NCI-H2227 treated with DMSO at 0.1 percent for 48 hours (cell line): Measurements from ENCODE around the gene WNK3.

Experiments
- DNase-seq: peaks from one replicate; lab custom pipeline; 2025; lab: John Stamatoyannopoulos, UW

Gene WNK3

GRCh38 chrX:54238588-54238987 is 119.3 kb downstream of the WNK3 start:
- DNase-seq, result no peak

GRCh38 chrX:54237014-54237413 is 120.8 kb downstream of the WNK3 start:
- no peak for DNase-seq

- no peak for DNase-seq
Observed at GRCh38 chrX:54230435-54231148, 127.3 kb downstream of the WNK3 start.

- DNase-seq, result no peak
Observed at GRCh38 chrX:54223581-54223980, 134.3 kb downstream of the WNK3 start.

DNA sequence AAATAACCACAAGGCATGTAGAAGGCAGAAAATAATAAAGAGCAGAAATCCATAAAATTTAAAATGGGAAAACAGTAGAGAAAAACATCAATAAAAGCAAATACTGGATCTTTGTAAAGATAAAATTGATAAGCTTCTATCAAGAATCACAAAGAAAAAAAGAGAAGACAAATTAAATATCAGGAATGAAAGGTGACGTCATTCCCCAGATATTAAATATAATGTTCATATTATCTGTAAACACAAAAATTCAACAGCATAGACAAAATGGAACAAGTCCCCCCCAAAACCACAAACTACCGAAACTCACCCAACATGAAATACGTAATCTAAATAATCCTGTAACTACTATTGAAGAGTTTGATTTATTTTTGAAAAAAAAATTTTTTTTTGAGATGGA is 144.2 kb downstream of the WNK3 start:
- DNase-seq, result no peak

GRCh38 chrX:54208531-54208930 is 149.3 kb downstream of the WNK3 start:
- DNase-seq, result no peak

GRCh38 chrX:54198262-54198661 is 159.6 kb downstream of the WNK3 start:
- DNase-seq, result no peak

GRCh38 chrX:54194982-54195588 is 162.8 kb downstream of the WNK3 start:
- no peak for DNase-seq

DNA sequence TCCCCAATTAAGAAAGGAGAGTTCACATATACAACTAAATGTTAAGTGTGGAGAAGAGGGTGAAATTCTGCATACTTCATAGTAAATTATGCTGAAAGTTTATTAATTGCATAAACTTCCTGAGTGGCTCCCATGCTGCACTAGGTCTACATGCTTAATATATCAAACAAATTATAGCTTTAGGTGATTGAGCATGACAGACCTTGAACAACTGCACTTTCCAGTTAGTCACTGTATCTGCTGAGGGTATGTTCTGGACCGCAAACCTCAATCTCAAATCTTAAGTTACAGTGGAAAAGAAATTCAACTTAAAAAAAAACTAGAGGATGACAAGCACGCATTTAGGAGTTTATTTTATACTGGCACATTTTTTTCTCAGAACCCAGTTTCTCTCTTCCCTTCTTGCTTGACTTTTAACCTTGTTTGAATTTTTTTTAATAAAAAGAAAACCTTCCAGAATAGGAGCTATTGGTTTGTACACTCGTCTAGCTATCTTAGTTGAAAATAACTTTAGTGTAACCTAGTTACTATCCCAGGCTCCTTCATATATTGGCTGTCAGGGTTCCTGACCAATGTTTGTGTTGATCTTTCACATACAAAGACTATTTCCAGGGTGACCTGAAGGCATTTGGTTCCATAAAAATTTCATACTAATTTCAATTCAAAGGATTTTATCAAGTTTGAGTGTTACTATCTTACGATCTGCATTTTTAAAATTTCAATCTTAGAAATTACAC is 164.6 kb downstream of the WNK3 start:
- no peak for DNase-seq

DNA sequence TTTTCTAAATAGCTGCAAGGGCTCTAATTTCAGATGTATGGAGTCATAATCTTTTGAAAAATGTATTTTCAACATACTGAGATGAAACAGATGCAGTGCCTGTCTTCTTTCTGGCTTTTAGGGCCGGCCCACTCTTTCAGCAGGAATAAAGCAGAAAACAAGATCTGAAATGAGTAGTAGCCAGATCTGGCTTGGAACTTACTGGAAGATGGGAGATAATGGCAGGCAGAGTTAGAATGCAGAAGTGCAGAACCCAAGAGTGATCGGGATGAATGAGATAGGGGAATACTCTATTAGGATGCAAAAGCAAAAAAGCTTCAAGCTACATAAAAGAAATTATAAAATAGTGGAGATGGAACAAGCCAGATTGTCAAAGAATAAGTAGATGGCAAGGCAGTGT is 173.4 kb downstream of the WNK3 start:
- DNase-seq, result no peak

GRCh38 chrX:54182864-54183613 is 174.8 kb downstream of the WNK3 start, which contains the start of gene FAM120C:
Gene FAM120C (minus strand): TSS chrX:54183254. CDS start chrX:54183198, 56 bp downstream.
- peak; percentile 98 for DNase-seq

- DNase-seq, result peak; percentile 15
Observed at GRCh38 chrX:54182194-54182863, 175.5 kb downstream of the WNK3 start.

- DNase-seq, result no peak
Observed at GRCh38 chrX:54181202-54181953, 176.5 kb downstream of the WNK3 start.

GRCh38 chrX:54180403-54180802 is 177.4 kb downstream of the WNK3 start:
- DNase-seq, result no peak

- DNase-seq, result no peak
Observed at GRCh38 chrX:54178100-54178940, 179.5 kb downstream of the WNK3 start.

DNA sequence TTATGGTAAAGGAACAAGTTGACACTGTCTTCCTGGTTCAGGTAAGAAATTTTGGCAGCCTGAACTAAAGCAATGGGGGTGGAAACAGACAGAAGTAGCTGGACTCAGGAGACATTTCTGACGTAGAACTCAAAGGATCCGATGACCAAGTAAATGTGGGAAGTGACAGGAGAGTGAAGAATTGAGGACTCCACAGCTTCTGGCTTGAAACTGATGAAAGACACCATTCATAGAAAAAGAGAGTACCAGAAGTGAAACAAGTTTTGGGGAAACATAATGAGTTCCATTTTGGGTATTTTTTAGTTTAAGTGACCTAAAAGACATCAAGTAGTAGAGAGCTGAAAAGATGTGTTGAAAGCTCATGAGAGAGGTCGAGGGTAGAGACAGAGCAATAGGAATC is 180.5 kb downstream of the WNK3 start:
- no peak for DNase-seq

GRCh38 chrX:54173791-54174190 is 184.1 kb downstream of the WNK3 start:
- DNase-seq, result no peak

GRCh38 chrX:54172455-54172854 is 185.4 kb downstream of the WNK3 start:
- no peak for DNase-seq

- no peak for DNase-seq
Observed at GRCh38 chrX:54171527-54172250, 186.2 kb downstream of the WNK3 start.
